GM18909 (cell line): ENCODE measurements around the gene PPM1F.
"Not testable (repeated sequence)": the region's sequence is repeated elsewhere in the genome, so short reads cannot be mapped to it uniquely, and the experiment has no call there.

ENCODE experiments used
- ATAC-seq: cut with Tn5 transposase; IDR thresholded peaks from one replicate; pipeline ENCODE4 v1.9.1; 2021; ENCODE audit warnings: mild to moderate bottlenecking; ENCODE audit not compliant: unreplicated experiment, poor library complexity

PPM1F gene

GRCh38 chr22:21903283-21903682, 49.4 kb downstream of the PPM1F start:
- no peak for ATAC-seq

DNA sequence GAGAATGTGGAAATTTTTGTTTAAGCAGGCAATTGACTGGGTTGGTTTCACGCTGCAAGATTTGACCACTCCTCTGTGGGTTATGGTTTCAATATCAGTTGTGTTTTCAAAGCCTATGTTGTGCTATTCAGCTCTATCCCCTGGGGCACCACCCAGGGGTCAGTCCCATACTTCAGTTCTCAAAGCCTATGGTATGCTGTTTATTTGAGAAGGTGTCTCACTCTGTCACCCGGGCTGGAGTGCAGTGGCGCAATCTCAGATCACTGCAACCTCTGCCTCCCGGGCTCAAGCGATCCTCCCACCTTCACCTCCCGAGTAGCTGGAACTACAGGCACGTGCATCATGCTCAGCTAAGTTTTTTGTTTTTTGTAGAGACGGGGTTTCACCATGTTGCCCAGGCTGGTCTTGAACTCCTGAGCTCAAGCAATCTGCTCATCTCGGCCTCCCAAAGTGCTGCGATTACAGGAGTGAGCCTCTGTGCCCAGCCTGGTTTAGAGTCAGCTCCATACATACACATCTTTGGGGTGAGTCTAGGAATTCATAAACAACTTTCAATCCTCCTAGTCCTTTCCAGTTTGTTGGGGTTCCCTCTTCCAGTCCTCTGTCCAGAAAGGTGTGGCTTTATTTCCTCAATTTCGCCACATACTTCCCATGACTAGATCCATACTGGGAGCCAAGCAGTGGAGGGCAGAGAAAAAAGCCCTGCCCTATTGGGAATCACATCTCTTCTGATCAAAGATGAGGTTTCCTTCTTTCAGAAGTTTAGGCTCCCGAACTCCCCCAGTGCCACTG, 50.2 kb downstream of the PPM1F start:
- ATAC-seq: no peak

DNA sequence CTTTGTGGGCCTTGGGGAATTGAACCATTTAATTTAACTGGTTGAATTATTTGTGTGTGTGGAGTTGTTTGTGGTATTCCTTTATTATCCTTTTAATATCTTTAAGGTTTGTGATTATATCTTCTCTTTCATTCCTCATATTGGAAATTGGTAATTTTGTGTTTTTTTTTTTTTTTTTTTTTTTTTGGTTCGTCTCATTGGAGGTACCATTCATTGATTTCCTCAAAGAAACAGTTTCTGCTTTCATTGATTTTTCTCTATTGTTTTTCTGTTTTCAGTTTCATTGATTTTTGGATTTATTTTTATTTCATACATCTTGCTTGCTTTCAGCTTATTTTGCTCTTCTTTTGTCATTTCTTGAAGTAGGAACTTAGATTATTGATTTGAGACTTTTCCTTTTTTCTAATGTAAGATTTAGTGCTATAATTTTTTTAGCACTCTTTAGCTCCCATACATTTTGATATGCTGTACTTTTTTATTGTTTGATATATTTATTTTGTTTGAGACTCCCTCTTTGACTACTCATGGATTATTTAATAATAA, 54.2 kb downstream of the PPM1F start:
- no peak for ATAC-seq

DNA sequence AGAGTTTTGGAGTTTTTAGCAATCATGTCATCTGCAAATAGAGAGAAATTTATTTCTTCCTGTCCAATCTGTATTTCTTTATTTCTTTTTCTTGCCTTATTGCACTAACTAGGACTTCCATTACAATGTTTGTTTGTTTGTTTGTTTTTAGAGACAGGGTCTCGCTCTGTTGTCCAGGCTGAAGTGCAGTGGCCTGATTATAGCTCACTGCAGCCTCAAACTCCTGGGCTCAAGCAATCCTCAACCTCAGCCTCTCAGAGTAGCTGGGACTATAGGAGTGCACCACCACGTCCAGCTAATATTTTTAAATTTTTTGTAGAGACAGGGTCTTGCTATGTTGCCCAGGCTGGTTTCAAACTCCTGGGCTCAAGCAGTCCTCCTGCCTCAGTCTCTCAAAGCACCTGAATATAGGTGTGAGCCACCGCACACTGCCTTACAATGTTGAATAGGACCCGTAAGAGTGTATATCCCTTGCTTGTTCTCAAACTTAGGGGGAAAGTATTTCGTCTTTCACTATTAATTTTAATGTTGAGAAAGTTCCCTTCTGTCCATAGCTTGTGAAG, 55.6 kb downstream of the PPM1F start:
- ATAC-seq: no peak

GRCh38 chr22:21896275-21896674, 56.4 kb downstream of the PPM1F start:
- not testable (repeated sequence) for ATAC-seq

GRCh38 chr22:21894799-21895198, 57.8 kb downstream of the PPM1F start:
- no peak for ATAC-seq

DNA sequence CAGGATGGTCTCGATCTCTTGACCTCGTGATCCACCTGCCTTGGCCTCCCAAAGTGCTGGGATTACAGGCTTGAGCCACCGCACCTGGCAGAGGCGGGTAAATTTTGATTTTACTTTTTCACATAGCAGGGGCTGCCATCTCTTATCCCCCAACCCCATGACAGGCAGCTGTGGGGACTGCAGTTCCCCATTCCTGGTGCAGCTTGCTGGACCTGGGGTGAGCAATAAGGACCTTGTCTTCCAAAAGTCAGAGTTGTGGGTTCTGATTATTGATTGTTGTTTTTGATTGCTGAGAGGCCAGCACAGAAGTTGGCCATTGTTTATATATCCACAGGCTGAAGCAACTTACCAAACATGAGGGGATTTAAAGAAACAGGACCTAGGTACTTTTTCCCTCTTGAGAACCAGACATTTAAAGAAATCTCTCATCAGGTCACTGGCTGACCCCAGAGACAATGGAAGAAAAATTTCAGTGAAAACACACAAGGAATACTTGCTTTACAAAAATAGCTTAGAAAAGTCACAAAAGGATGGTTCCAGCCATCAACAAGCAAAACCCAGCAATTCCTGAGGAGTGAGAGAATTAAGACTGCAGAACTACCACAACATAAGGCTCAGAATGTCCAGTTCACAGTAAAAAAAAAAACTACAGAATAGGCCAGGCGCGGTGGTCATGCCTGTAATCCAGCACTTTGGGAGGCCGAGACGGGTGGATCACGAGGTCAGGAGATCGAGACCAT, 63.2 kb downstream of the PPM1F start:
- no peak for ATAC-seq

DNA sequence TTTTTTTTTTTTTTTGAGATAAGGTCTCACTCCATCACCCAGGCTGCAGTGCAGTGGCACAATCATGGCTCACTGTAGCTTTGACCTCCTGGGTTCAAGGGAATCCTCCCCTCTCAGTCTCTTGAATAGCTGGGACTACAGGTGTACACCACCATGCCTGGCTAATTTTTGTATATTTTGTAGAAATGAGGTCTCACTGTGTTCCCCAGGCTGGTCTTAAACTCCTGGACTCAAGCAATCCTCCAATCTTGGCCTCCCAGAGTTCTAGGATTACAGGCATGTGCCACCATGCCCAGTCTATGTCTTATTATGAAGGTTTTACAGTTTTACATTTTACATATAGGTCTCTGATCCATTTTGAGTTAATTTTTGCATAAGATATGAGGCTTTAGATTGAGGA, 64.8 kb downstream of the PPM1F start:
- ATAC-seq: no peak

GRCh38 chr22:21883930-21884329, 68.7 kb downstream of the PPM1F start:
- not testable (repeated sequence) for ATAC-seq

DNA sequence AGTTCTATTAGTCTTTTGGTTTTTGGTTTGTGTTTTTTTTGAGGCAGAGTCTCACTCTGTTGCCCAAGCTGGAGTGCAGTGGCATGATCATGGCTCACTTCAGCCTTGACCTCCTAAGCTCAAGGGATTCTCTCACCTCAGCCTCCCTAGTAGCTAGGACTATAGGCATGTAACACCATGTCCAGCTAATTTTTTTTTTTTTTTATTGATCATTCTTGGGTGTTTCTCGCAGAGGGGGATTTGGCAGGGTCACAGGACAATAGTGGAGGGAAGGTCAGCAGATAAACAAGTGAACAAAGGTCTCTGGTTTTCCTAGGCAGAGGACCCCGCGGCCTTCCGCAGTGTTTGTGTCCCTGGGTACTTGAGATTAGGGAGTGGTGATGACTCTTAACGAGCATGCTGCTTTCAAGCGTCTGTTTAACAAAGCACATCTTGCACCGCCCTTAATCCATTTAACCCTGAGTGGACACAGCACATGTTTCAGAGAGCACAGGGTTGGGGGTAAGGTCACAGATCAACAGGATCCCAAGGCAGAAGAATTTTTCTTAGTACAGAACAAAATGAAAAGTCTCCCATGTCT, 69.8 kb downstream of the PPM1F start:
- ATAC-seq: not testable (repeated sequence)

DNA sequence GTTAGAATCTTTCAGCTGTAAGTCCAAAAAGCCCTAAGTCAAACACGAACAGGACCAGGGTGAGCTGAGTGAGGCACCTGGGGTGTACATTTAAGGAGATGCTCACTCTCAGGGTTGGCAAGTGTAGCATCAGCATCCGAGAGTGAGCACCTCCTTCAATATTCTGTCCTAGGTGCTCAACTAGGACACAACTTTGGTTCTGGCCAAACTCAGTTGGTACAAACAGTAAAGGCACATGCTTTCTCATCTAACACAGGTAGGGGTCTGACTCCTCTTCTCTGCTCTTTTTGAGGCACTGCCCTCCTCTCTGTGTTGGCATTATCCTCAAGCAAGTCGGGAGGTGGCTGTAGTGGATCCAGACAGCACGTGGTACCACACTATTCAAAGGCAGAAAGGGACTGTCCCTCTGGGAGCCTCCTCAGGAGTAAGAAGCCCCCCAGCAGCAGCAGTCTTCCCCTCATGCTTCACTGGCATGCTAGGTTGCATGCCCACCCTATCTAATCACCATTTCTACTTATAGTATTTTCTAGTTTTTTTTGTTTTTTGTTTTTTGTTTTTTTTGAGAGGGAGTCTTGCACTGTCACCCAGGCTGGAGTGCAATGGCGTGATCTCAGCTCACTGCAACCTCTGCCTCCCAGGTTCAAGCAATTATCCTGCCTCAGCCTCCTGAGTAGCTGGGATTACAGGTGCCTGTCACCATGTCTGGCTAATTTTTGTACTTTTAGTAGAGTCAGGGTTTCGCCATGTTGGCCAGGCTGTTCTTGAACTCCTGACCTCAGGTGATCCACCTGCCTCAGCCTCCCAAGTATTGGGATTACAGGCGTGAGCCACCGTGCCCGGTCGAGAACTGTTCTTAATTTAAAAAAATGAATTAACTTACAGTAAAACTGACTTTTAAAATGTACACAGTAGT, 70.6 kb downstream of the PPM1F start:
- no peak for ATAC-seq

DNA sequence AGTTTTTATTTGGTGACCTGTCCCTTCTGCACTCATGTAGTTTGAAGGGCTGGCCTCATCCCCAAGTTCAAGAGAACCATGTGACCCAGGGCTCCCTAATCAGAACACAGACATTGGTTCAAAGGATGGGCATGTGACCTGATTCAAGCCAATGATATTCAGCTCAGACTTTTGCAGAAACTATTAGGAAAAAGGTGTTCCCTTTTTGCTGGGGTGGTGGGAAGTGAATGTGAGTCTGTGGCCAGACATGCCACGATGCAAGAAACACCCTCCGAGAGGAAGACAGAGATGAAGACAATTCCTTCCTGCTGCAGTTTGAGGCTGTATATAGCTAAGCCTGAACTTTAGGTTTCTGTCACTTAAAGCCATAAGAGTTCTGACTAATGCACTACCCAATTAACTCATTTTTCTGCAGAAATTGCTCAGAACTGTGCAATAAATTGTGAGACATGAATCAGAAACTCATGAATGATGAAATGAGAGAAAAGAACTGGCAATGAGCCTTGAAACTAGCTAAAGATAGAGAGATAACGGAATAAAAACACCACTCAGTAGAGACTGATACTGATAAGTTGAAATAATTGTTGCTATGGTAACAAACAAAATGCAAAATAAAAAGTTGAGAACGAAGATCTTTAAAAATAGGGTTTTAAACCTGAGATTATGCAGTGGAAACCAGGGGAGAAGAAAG, 76.0 kb downstream of the PPM1F start:
- ATAC-seq: no peak

DNA sequence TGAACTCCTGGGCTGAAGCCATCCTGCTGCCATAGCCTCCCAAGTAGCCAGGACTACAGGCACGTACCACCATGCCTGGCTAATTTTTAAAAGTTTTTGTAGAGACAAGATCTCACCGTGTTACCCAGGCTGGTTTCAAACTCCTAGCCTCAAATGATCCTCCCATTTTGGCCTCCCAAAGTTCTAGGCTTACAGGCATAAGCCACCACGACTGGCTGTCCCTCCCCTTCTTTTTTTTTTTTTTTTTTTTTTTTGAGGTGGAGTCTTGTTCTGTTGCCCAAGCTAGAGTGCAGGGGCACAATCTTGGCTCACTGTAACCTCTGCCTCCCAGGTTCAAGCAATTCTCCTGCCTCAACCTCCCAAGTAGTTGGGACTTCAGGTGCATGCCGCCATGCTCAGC, 77.7 kb downstream of the PPM1F start:
- not testable (repeated sequence) for ATAC-seq

DNA sequence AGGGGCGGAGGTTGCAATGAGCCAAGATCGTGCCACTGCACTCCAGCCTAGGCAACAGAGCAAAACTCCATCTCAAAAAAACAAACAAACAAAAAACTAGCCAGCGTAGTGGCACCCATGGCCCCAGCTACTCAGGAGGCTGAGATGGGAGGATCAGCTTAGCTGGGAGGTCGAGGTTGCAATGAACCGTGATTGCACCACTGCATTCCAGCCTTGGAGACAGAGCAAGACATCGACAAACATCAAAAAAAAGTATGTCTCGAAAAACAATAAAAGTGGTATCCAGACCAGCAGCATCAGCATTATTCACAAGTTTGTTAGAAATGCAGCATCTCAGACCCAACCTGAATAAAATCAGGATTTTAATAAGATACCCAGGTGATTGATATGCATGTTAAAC, 79.0 kb downstream of the PPM1F start:
- no peak for ATAC-seq

- ATAC-seq: not testable (repeated sequence)
Measured at GRCh38 chr22:21872741-21873140, 79.9 kb downstream of the PPM1F start.
